Ectodermal cell (in vitro differentiated cells): ENCODE measurements around the gene ARHGAP18.

ENCODE experiments used
- H3K27ac ChIP-seq: 2 replicates; pipeline ENCODE4 v1.7.0; 2013; ENCODE audit warnings: mild to moderate bottlenecking, low read depth, low read length; ENCODE audit not compliant: insufficient read depth, poor library complexity, severe bottlenecking
- H3K27me3 ChIP-seq: 2 replicates; pipeline ENCODE4 v1.7.0; 2013; ENCODE audit warnings: mild to moderate bottlenecking, low read length; ENCODE audit not compliant: insufficient read depth, control insufficient read depth, poor library complexity, severe bottlenecking
- H3K36me3 ChIP-seq: one replicate; pipeline ENCODE4 v1.7.0; 2013; ENCODE audit warnings: low read length; ENCODE audit not compliant: control insufficient read depth, insufficient read depth
- H3K4me1 ChIP-seq: one replicate; pipeline ENCODE4 v1.7.0; 2013; ENCODE audit warnings: low read length; ENCODE audit not compliant: control insufficient read depth, insufficient read depth
- H3K4me3 ChIP-seq: 2 replicates; pipeline ENCODE4 v1.7.0; 2013; ENCODE audit warnings: low read depth, low read length, control low read depth; ENCODE audit not compliant: insufficient read depth
- H3K9me3 ChIP-seq: 2 replicates; pipeline ENCODE4 v1.7.0; 2013; ENCODE audit warnings: mild to moderate bottlenecking, low read length, moderate library complexity; ENCODE audit not compliant: control insufficient read depth
- WGBS, 2 experiments: methylation state at CpG; one replicate each; pipeline ENCODE4 v1.1.7; 2013; ENCODE audit warnings: missing lambda C conversion rate in 2 of 2; 5-methylcytosine and 5-hydroxymethylcytosine counted together

ARHGAP18 gene

DNA sequence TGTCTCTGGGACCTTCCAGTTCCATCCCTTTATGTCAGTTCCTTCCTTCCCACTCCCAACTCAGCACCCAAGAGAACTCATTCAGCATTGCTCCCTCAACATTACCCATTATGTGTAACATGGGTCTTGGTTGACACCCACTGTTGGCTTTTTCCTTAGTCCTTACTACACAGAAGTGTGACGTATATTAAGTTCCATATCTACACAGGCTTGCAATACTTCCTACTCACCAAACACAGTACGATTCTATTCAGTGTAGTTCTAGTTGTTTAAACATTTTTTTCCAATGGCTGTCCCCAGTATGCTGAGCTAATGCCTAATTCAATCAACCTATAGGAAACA, 37.7 kb downstream of the ARHGAP18 start:
- 96 to 98% methylated on average over 2 of the region's 2 CpGs for WGBS, 2 experiments
- H3K27ac ChIP-seq, result no peak overlapping the region
- no peak overlapping the region for H3K4me3 ChIP-seq
- no peaks in the 10 kb centered on the region for H3K4me1 ChIP-seq
- no peaks in the 10 kb centered on the region for H3K27me3 ChIP-seq
- no peaks in the 10 kb centered on the region for H3K9me3 ChIP-seq
- no peaks in the 10 kb centered on the region for H3K36me3 ChIP-seq

GRCh38 chr6:129671442-129672340, 38.3 kb downstream of the ARHGAP18 start:
- 86 to 89% methylated on average over 10 of the region's 10 CpGs for WGBS, 2 experiments
- H3K27ac ChIP-seq, result no peak overlapping the region
- no peak overlapping the region for H3K4me3 ChIP-seq

GRCh38 chr6:129670634-129671033, 39.3 kb downstream of the ARHGAP18 start:
- 63 to 72% methylated on average over 3 of the region's 3 CpGs for WGBS, 2 experiments
- H3K27ac ChIP-seq, result no peak overlapping the region
- H3K4me1 ChIP-seq, result no peaks in the 10 kb centered on the region
- H3K36me3 ChIP-seq, result no peaks in the 10 kb centered on the region
- no peaks in the 10 kb centered on the region for H3K9me3 ChIP-seq
- H3K4me3 ChIP-seq, result no peak overlapping the region
- H3K27me3 ChIP-seq, result no peaks in the 10 kb centered on the region

More at GRCh38 chr6:129671442-129672340, 38.3 kb downstream of the ARHGAP18 start:
- no peaks in the 10 kb centered on the region for H3K4me1 ChIP-seq
- no peaks in the 10 kb centered on the region for H3K36me3 ChIP-seq
- no peaks in the 10 kb centered on the region for H3K27me3 ChIP-seq
- H3K9me3 ChIP-seq, result no peaks in the 10 kb centered on the region

DNA sequence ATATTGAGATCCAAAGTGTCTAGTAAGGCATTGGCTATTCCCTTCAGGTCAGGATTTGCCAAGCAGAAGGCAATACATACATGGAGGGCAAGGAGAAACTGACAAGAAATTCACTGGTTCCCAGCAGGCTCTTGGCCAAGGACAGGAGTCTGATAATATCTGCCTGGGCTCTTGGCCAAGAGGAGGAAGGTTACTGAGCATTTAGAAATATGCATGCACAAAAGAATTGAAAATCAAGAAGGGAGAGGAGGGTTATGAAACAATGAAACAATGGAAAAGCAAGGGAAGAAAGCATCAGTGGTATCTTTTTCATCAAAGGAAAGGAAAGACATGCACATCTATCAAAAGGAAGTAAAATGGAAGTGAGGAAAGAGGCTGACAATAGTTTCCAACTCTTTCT, 42.4 kb downstream of the ARHGAP18 start:
- no peaks in the 10 kb centered on the region for H3K4me1 ChIP-seq
- H3K9me3 ChIP-seq, result no peaks in the 10 kb centered on the region
- no peak overlapping the region for H3K27ac ChIP-seq
- no peaks in the 10 kb centered on the region for H3K27me3 ChIP-seq
- no peaks in the 10 kb centered on the region for H3K36me3 ChIP-seq
- no peak overlapping the region for H3K4me3 ChIP-seq

- H3K27me3 ChIP-seq, result no peaks in the 10 kb centered on the region
- H3K27ac ChIP-seq, result no peak overlapping the region
- no peaks in the 10 kb centered on the region for H3K9me3 ChIP-seq
- H3K4me1 ChIP-seq, result no peaks in the 10 kb centered on the region
- H3K4me3 ChIP-seq, result no peak overlapping the region
- H3K36me3 ChIP-seq, result no peaks in the 10 kb centered on the region
Measured at GRCh38 chr6:129667034-129667433, 42.9 kb downstream of the ARHGAP18 start.

- 95 to 96% methylated on average over 3 of the region's 3 CpGs for WGBS, 2 experiments
- Histone ChIP-seq H3K9me3 (no peaks in the 10 kb centered on the region), H3K36me3 (no peaks in the 10 kb centered on the region), H3K27me3 (no peaks in the 10 kb centered on the region), H3K27ac (no peak overlapping the region), H3K4me1 (no peaks in the 10 kb centered on the region), H3K4me3 (no peak overlapping the region)
Measured at GRCh38 chr6:129665555-129665954, 44.4 kb downstream of the ARHGAP18 start.

DNA sequence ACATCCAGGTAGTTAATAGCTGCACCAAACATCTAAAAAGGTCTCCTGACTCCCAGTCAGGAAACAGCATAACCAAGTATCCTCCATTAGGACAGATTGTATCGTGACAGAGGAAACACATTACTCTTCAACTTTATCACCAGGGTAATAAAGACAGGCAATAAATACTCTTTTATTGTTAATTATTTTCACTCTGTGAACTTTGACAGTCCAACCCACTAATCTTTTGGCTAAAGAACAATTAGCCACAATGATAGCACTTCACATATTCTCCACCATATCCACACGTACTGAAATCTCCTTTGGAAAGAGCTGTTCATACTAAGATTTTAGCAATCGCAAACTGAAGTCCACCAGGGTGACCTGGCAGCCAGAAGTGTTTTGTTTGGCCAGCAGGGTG, 46.4 kb downstream of the ARHGAP18 start:
- H3K9me3 ChIP-seq, result no peaks in the 10 kb centered on the region
- no peak overlapping the region for H3K4me3 ChIP-seq
- 92 to 96% methylated on average over 3 of the region's 3 CpGs for WGBS, 2 experiments
- no peak overlapping the region for H3K27ac ChIP-seq
- no peaks in the 10 kb centered on the region for H3K27me3 ChIP-seq
- no peaks in the 10 kb centered on the region for H3K36me3 ChIP-seq
- no peaks in the 10 kb centered on the region for H3K4me1 ChIP-seq

DNA sequence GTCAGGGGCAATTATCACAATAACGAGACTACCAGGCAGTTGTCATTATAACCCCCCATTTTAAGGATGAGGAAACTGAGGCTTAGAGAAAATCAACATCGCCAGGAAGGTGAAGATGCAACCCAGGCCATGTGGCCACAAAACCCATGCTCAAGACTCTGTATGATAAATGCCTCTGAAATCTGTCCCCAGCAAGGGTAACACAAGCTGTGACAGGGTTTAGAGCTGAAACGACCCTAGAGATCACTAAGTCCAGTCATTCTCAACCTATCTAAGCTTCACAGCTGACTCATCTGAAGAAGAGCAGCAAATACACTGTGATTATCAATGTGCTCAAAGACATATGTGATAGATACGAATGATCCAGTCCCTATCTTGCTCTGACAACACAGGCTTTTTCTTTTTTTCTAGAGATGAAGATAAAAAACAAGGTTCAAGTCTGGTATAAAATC, 47.0 kb downstream of the ARHGAP18 start:
- no peak overlapping the region for H3K4me3 ChIP-seq
- H3K36me3 ChIP-seq, result no peaks in the 10 kb centered on the region
- no peaks in the 10 kb centered on the region for H3K27me3 ChIP-seq
- no peak overlapping the region for H3K27ac ChIP-seq
- WGBS, 2 experiments, result 93 to 96% methylated on average over 3 to 4 of the region's 4 CpGs
- H3K4me1 ChIP-seq, result no peaks in the 10 kb centered on the region
- no peaks in the 10 kb centered on the region for H3K9me3 ChIP-seq

GRCh38 chr6:129662406-129662766, 47.6 kb downstream of the ARHGAP18 start:
- H3K36me3 ChIP-seq, result no peaks in the 10 kb centered on the region
- H3K4me1 ChIP-seq, result no peaks in the 10 kb centered on the region
- H3K27me3 ChIP-seq, result no peaks in the 10 kb centered on the region
- H3K9me3 ChIP-seq, result no peaks in the 10 kb centered on the region
- H3K27ac ChIP-seq, result no peak overlapping the region
- 92 to 93% methylated on average over 2 of the region's 2 CpGs for WGBS, 2 experiments
- H3K4me3 ChIP-seq, result no peak overlapping the region

DNA sequence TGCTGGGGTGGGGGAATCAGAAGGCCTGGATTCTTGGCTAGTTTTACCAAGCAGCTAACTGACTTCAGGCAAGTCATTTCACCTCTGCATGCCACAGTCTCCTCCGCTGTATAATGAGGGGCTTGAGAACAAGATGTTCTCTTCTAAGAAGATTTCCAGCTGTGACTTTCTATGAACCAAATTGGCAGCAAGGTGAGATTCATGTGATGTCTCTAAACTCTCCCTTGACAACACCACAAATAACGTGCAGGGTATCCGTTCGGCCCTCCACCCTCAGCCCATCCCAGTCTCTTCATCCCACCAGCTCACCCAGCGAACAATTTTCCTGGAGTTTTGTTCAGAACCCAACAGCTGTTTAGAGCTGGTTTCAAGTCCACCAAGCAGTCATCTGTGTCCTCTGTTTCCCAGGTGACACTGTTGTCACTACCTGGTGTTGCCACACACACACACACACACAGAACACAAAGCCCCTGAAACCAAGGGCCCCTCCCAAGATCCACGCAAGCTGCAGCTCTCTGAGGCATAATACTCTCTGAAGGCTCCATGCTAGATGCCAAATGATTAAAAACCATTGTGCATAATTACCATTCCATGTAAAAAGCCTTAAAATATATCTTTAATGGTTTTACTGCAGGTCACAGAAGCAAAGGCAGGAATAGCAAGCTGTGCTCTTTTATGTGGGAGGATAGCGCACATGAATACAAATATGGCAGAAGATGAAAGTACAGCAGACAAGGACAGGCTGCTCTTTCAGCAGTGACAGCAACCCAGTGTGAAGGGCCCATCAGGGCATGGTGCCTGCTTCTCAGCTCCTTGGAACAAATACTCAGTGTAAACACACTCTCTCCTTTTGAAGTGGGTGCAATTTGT, 48.2 kb downstream of the ARHGAP18 start:
- WGBS, 2 experiments, result 85 to 89% methylated on average over 7 of the region's 7 CpGs

More for the DNA sequence above, 48.2 kb downstream of the ARHGAP18 start:
- H3K4me3 ChIP-seq, result no peak overlapping the region
- H3K27me3 ChIP-seq, result no peaks in the 10 kb centered on the region
- H3K27ac ChIP-seq, result no peak overlapping the region
- H3K9me3 ChIP-seq, result no peaks in the 10 kb centered on the region
- H3K36me3 ChIP-seq, result no peaks in the 10 kb centered on the region
- no peaks in the 10 kb centered on the region for H3K4me1 ChIP-seq
